Panc1 (cell line): Measurements from ENCODE around the gene RICTOR. TPM values are rescaled to one million over a fixed set of nuclear protein-coding genes. Genes with fewer than 3 reads are reported as not detected.

Source experiments
- ATAC-seq: fragments of 200-7000 bp; cut with Tn5 transposase; 2 replicates; pipeline ENCODE4 v1.9.1; 2020; ENCODE audit warnings: mild to moderate bottlenecking, moderate library complexity
- BruUV-seq: library from RNA; stranded (reverse); fragments of 400-500 nt; replicated peaks from 2 replicates; lab custom pipeline; 2021; lab: Mats Ljungman, UMichigan
- CTCF ChIA-PET: fragments of 300-600 bp; sonication (Branson Sonifier 250); formaldehyde crosslinking; loops from one replicate; lab custom pipeline; 2022; ENCODE audit warnings: antibody characterized with exemption; lab: Charles Lee
- POLR2A ChIA-PET: fragments of 300-600 bp; sonication (Branson Sonifier 250); formaldehyde crosslinking; loops from one replicate; lab custom pipeline; 2022; ENCODE audit warnings: antibody characterized with exemption; lab: Charles Lee
- DNase-seq: peaks from one replicate; pipeline ENCODE4 v3.0.0-alpha.2; 2010; ENCODE audit warnings: low read depth, low spot score
- H3K27ac ChIP-seq: 2 replicates; pipeline ENCODE4 v1.5.1; 2011; ENCODE audit warnings: mild to moderate bottlenecking, low read length, inconsistent platforms
- H3K27me3 ChIP-seq: fragments of 200-500 bp; sonication (Bioruptor generic); 2 replicates; pipeline ENCODE4 v1.6.0; 2014; ENCODE audit warnings: low read length, inconsistent platforms; ENCODE audit not compliant: control insufficient read depth, insufficient read depth
- H3K36me3 ChIP-seq: fragments of 200-500 bp; sonication (Bioruptor generic); 2 replicates; pipeline ENCODE4 v1.5.1; 2014; ENCODE audit warnings: inconsistent platforms, mild to moderate bottlenecking, low read length, moderate library complexity; ENCODE audit not compliant: control insufficient read depth, insufficient read depth
- H3K4me1 ChIP-seq: 2 replicates; pipeline ENCODE4 v1.5.1; 2011; ENCODE audit warnings: inconsistent platforms, mild to moderate bottlenecking, low read length, moderate library complexity; ENCODE audit not compliant: control insufficient read depth, insufficient read depth
- H3K4me3 ChIP-seq, 2 experiments: 2 replicates each; pipeline ENCODE4 v1.5.1; 2011 to 2012; ENCODE audit warnings: low read depth in 2 of 2, low read length in 2 of 2, mild to moderate bottlenecking in 2 of 2, inconsistent platforms in 1 of 2, moderate library complexity in 1 of 2
- H3K9me3 ChIP-seq: fragments of 200-500 bp; sonication (Bioruptor generic); 2 replicates; pipeline ENCODE4 v1.5.1; 2014; ENCODE audit warnings: low read depth, mild to moderate bottlenecking, inconsistent platforms, low read length, moderate library complexity; ENCODE audit not compliant: control insufficient read depth, insufficient read depth
- POLR2AphosphoS5 ChIP-seq: IDR thresholded peaks from 2 replicates; pipeline ENCODE4 v1.6.1; 2012; ENCODE audit warnings: mild to moderate bottlenecking, low read depth, low read length, moderate library complexity
- SIN3A ChIP-seq: IDR thresholded peaks from 2 replicates; pipeline ENCODE4 v1.6.1; 2012; ENCODE audit warnings: low read depth, mild to moderate bottlenecking, low read length, moderate library complexity, borderline replicate concordance; ENCODE audit not compliant: insufficient read depth
- TCF7L2 ChIP-seq: IDR thresholded peaks from 2 replicates; pipeline ENCODE4 v1.6.1; 2011; ENCODE audit warnings: mild to moderate bottlenecking, low read depth, low read length, inconsistent platforms
- in situ Hi-C: cut with HindIII; loops from 2 replicates; pipeline ENCODE4 v1.10.0; 2016; ENCODE audit warnings: low sequenced_read_pairs, low pct_unique_long_range_greater_than_20kb
- intact Hi-C: fragments of 100-400 bp; cut with micrococcal nuclease; formaldehyde crosslinking; loops from one replicate; pipeline ENCODE4 v1.10.0; 2022; ENCODE audit not compliant: unreplicated experiment
- total RNA-seq: library from RNA; stranded (reverse); gene quantifications from one replicate; pipeline ENCODE4 v1.2.1, GENCODE V29; 2021; ENCODE audit not compliant: unreplicated experiment
- TF ChIP-seq, protein P1 (sequence below): fragments of 450-650 bp; IDR thresholded peaks from 2 replicates; pipeline ENCODE4 v1.5.1; 2017; ENCODE audit warnings: mild to moderate bottlenecking
- TF ChIP-seq, protein P2 (sequence below), 2 experiments: IDR thresholded peaks; 2 replicates each; pipeline ENCODE4 v1.6.1; 2011 to 2012; ENCODE audit warnings: low read depth in 2 of 2, control low read depth in 1 of 2, low read length in 1 of 2, mild to moderate bottlenecking in 1 of 2, moderate library complexity in 1 of 2; ENCODE audit not compliant: insufficient read depth in 1 of 2

The RICTOR gene
- total RNA-seq, 1 experiment from 2014 or later, result 21.3 TPM

DNA sequence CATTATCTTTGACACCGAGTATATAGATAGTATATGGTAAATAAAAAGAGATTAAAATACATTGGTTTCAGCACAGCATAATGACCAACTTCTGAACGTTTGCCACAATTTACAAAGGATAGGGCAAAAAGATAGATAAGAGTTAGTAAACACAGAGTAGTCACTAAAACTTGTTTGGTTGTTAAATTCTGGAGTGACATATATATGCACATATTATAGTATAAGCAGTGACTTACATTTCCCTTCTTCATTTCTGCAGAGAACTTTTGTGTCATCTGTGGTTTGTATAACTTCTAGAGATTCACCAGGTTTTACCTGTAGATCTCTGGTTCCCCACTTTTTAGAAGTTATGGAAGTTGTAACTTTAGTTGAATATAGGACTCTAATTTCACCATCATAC lies 44.4 kb upstream of the RICTOR start:
- ATAC-seq (no peak), DNase-seq (no peak)
- Histone ChIP-seq H3K4me1 (no peaks in the 10 kb centered on the region), H3K36me3 (no peaks in the 10 kb centered on the region; the same call in 1 of the 2 replicates), H3K27ac (no peak overlapping the region), H3K9me3 (no peaks in the 10 kb centered on the region), H3K4me3 (no peak overlapping the region), H3K27me3 (peaks cover 2% of the 10 kb centered on the region; the same call in 1 of the 2 replicates)
- TF ChIP-seq, protein P1, sequence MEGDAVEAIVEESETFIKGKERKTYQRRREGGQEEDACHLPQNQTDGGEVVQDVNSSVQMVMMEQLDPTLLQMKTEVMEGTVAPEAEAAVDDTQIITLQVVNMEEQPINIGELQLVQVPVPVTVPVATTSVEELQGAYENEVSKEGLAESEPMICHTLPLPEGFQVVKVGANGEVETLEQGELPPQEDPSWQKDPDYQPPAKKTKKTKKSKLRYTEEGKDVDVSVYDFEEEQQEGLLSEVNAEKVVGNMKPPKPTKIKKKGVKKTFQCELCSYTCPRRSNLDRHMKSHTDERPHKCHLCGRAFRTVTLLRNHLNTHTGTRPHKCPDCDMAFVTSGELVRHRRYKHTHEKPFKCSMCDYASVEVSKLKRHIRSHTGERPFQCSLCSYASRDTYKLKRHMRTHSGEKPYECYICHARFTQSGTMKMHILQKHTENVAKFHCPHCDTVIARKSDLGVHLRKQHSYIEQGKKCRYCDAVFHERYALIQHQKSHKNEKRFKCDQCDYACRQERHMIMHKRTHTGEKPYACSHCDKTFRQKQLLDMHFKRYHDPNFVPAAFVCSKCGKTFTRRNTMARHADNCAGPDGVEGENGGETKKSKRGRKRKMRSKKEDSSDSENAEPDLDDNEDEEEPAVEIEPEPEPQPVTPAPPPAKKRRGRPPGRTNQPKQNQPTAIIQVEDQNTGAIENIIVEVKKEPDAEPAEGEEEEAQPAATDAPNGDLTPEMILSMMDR, result no peak
- TF ChIP-seq SIN3A (no peak), POLR2AphosphoS5 (no peak), TCF7L2 (no peak)
- TF ChIP-seq, protein P2, sequence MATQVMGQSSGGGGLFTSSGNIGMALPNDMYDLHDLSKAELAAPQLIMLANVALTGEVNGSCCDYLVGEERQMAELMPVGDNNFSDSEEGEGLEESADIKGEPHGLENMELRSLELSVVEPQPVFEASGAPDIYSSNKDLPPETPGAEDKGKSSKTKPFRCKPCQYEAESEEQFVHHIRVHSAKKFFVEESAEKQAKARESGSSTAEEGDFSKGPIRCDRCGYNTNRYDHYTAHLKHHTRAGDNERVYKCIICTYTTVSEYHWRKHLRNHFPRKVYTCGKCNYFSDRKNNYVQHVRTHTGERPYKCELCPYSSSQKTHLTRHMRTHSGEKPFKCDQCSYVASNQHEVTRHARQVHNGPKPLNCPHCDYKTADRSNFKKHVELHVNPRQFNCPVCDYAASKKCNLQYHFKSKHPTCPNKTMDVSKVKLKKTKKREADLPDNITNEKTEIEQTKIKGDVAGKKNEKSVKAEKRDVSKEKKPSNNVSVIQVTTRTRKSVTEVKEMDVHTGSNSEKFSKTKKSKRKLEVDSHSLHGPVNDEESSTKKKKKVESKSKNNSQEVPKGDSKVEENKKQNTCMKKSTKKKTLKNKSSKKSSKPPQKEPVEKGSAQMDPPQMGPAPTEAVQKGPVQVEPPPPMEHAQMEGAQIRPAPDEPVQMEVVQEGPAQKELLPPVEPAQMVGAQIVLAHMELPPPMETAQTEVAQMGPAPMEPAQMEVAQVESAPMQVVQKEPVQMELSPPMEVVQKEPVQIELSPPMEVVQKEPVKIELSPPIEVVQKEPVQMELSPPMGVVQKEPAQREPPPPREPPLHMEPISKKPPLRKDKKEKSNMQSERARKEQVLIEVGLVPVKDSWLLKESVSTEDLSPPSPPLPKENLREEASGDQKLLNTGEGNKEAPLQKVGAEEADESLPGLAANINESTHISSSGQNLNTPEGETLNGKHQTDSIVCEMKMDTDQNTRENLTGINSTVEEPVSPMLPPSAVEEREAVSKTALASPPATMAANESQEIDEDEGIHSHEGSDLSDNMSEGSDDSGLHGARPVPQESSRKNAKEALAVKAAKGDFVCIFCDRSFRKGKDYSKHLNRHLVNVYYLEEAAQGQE (IDR thresholded peaks at IDR 0.05; ENCODE audit: insufficient read depth in 1 of 2, low read depth in 2 of 2, low read length in 1 of 2), result no peak
- in situ Hi-C loops (no loop called here), intact Hi-C loops (no loop called here)
- ChIA-PET POLR2A (no interaction called here), CTCF (no interaction called here)
- BruUV-seq, result no TSS peak

DNA sequence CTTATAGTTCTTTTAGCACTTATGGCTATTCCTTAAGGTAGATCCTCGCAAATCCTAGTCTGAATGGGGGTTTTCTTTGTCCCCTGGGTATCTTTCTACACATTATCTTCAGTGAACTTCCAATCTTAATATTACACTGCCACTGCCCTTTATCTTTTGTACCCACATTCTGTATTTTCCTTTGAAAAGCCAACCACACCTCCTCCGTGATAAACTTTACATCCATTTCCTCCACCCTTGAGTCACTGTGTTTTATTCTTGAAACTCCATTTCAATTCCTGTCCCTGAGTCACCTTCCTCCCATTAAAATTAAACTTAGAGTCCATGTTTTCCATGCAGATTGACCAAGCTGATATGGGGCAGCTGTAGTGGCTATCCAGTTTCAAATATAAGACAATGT lies 43.2 kb upstream of the RICTOR start:
- H3K36me3 ChIP-seq, result no peaks in the 10 kb centered on the region; the same call in 1 of the 2 replicates
- TF ChIP-seq, protein P2 (IDR thresholded peaks at IDR 0.05; ENCODE audit: insufficient read depth in 1 of 2, low read depth in 2 of 2, low read length in 1 of 2), result no peak
- TF ChIP-seq TCF7L2, result no peak
- TF ChIP-seq, protein P1, result no peak
- no peak for TF ChIP-seq SIN3A
- TF ChIP-seq POLR2AphosphoS5, result no peak
- H3K9me3 ChIP-seq, result no peaks in the 10 kb centered on the region
- no TSS peak for BruUV-seq
- CTCF ChIA-PET, result interaction anchor here (0.5 kb wide), 1 partner anchor 79 kb away, joined by 4 read pairs; no protein-coding TSS in a partner anchor
- in situ Hi-C loops, result no loop called here
- H3K4me1 ChIP-seq, result no peaks in the 10 kb centered on the region
- H3K4me3 ChIP-seq, result no peak overlapping the region
- no peak for ATAC-seq
- H3K27me3 ChIP-seq, result peaks cover 2% of the 10 kb centered on the region; the same call in 1 of the 2 replicates
- no peak overlapping the region for H3K27ac ChIP-seq
- POLR2A ChIA-PET, result no interaction called here
- DNase-seq, result no peak
- intact Hi-C loops, result no loop called here
